Nucleus accumbens (tissue), 56 donors: Measurements from ENCODE around the gene OLFM1.

Source experiments
- DNase-seq, 56 donors: peaks; one replicate each; lab custom pipeline; 2025; lab: John Stamatoyannopoulos, UW

Gene OLFM1

GRCh38 chr9:135075234-135076142, 12.0 kb upstream of the OLFM1 start:
- DNase-seq: peak in 52 of 56 donors; percentile 13 to 84 (median 61)

GRCh38 chr9:135076143-135076875, 11.2 kb upstream of the OLFM1 start:
- DNase-seq: peak in 1 of 56 donors; percentile 28

GRCh38 chr9:135076876-135077430, 10.5 kb upstream of the OLFM1 start:
- DNase-seq: no peak

- no peak for DNase-seq
Observed at GRCh38 chr9:135077497-135078200, 9.8 kb upstream of the OLFM1 start.

GRCh38 chr9:135078361-135078821, 9.1 kb upstream of the OLFM1 start:
- no peak for DNase-seq

- no peak for DNase-seq
Observed at GRCh38 chr9:135079018-135079417, 8.4 kb upstream of the OLFM1 start.

GRCh38 chr9:135079676-135080075, 7.8 kb upstream of the OLFM1 start:
- DNase-seq: no peak

- no peak for DNase-seq
Observed at GRCh38 chr9:135080286-135081263, 6.9 kb upstream of the OLFM1 start.

- no peak for DNase-seq
Observed at GRCh38 chr9:135081264-135081660, 6.2 kb upstream of the OLFM1 start.

- no peak for DNase-seq
Observed at GRCh38 chr9:135081731-135082130, 5.7 kb upstream of the OLFM1 start.

- DNase-seq: no peak
Observed at GRCh38 chr9:135082536-135082935, 4.9 kb upstream of the OLFM1 start.

- DNase-seq: no peak
Observed at GRCh38 chr9:135083241-135083810, 4.1 kb upstream of the OLFM1 start.

- DNase-seq: no peak
Observed at GRCh38 chr9:135083831-135084230, 3.6 kb upstream of the OLFM1 start.

- DNase-seq: no peak
Observed at GRCh38 chr9:135084262-135084661, 3.2 kb upstream of the OLFM1 start.

- DNase-seq: no peak
Observed at GRCh38 chr9:135084881-135085760, 2.3 kb upstream of the OLFM1 start.

- DNase-seq: peak in 52 of 56 donors; percentile 32 to 88 (median 71)
Observed at GRCh38 chr9:135085830-135086546, 1.5 kb upstream of the OLFM1 start.
